Liver (tissue), 9 donors: ENCODE measurements around the gene MFSD2B. TPM values are rescaled to one million over a fixed set of nuclear protein-coding genes. Genes with fewer than 3 reads are reported as not detected.

Source experiments
- DNase-seq: peaks from one replicate; pipeline ENCODE4 v3.0.0-alpha.2; 2017; ENCODE audit warnings: low spot score
- H3K27ac ChIP-seq, 2 donors: one replicate each; pipeline ENCODE4 v1.7.0; 2013; ENCODE audit warnings: inconsistent platforms in 2 of 2, low read length in 2 of 2, control low read depth in 1 of 2, low read depth in 1 of 2, mild to moderate bottlenecking in 1 of 2
- H3K27me3 ChIP-seq, 4 donors: one replicate each; pipeline versions ENCODE4 v1.6.1 to v1.7.0; 2013; ENCODE audit warnings: low read length in 3 of 4, inconsistent platforms in 1 of 4, mild to moderate bottlenecking in 1 of 4, moderate library complexity in 1 of 4; ENCODE audit not compliant: control insufficient read depth in 4 of 4, insufficient read depth in 4 of 4
- H3K36me3 ChIP-seq, 4 donors: one replicate each; pipeline versions ENCODE4 v1.6.1 to v1.7.0; 2013; ENCODE audit warnings: low read length in 3 of 4, mild to moderate bottlenecking in 3 of 4, low read depth in 1 of 4, moderate library complexity in 1 of 4; ENCODE audit not compliant: control insufficient read depth in 4 of 4, insufficient read depth in 3 of 4
- H3K4me1 ChIP-seq, 4 donors: one replicate each; pipeline versions ENCODE4 v1.6.1 to v1.7.0; 2013; ENCODE audit warnings: low read length in 3 of 4, mild to moderate bottlenecking in 3 of 4, moderate library complexity in 1 of 4; ENCODE audit not compliant: control insufficient read depth in 4 of 4, insufficient read depth in 4 of 4
- H3K4me3 ChIP-seq, 3 donors: one replicate each; pipeline versions ENCODE4 v1.6.1 to v1.7.0; 2013; ENCODE audit warnings: low read length in 3 of 3, control low read depth in 1 of 3, low read depth in 1 of 3, mild to moderate bottlenecking in 1 of 3
- H3K9ac ChIP-seq, 2 donors: one replicate each; pipeline ENCODE4 v1.7.0; 2013; ENCODE audit warnings: low read length in 2 of 2, mild to moderate bottlenecking in 2 of 2, moderate library complexity in 2 of 2, control low read depth in 1 of 2, low read depth in 1 of 2
- H3K9me3 ChIP-seq, 4 donors: one replicate each; pipeline versions ENCODE4 v1.6.1 to v1.7.0; 2013; ENCODE audit warnings: low read length in 3 of 4; ENCODE audit not compliant: control insufficient read depth in 4 of 4
- ATF3 ChIP-seq: IDR thresholded peaks from 2 replicates; pipeline ENCODE4 v1.6.1; 2016; ENCODE audit warnings: antibody characterized with exemption
- EGR1 ChIP-seq, 2 donors: IDR thresholded peaks; 2 replicates each; pipeline ENCODE4 v1.6.1; 2016 to 2018; ENCODE audit warnings: antibody characterized with exemption in 2 of 2, low read depth in 2 of 2
- FOXA1 ChIP-seq: IDR thresholded peaks from 2 replicates; pipeline ENCODE4 v1.6.1; 2016; ENCODE audit warnings: antibody characterized with exemption
- FOXA2 ChIP-seq: IDR thresholded peaks from 2 replicates; pipeline ENCODE4 v1.6.1; 2016; ENCODE audit warnings: antibody characterized with exemption
- GABPA ChIP-seq, 2 donors: IDR thresholded peaks in 1 of 2; conservative IDR thresholded peaks in 1 of 2; 2 replicates each; pipeline ENCODE4 v1.6.1; 2016; ENCODE audit warnings: antibody characterized with exemption in 2 of 2, mild to moderate bottlenecking in 1 of 2, moderate library complexity in 1 of 2
- HNF4A ChIP-seq, 2 donors: conservative IDR thresholded peaks; 2 replicates each; pipeline ENCODE4 v1.6.1; 2016; ENCODE audit warnings: antibody characterized with exemption in 2 of 2, mild to moderate bottlenecking in 2 of 2
- RAD21 ChIP-seq, 2 donors: IDR thresholded peaks; 2 replicates each; pipeline ENCODE4 v1.6.1; 2016; ENCODE audit warnings: antibody characterized with exemption in 2 of 2, mild to moderate bottlenecking in 2 of 2
- REST ChIP-seq: IDR thresholded peaks from 2 replicates; pipeline ENCODE4 v1.6.1; 2016; ENCODE audit warnings: antibody characterized with exemption, mild to moderate bottlenecking
- RXRA ChIP-seq, 2 donors: IDR thresholded peaks; 2 replicates each; pipeline ENCODE4 v1.6.1; 2017 to 2018; ENCODE audit warnings: antibody characterized with exemption in 2 of 2, mild to moderate bottlenecking in 1 of 2
- SP1 ChIP-seq: IDR thresholded peaks from 2 replicates; pipeline ENCODE4 v1.6.1; 2018; ENCODE audit warnings: antibody characterized with exemption, mild to moderate bottlenecking
- TAF1 ChIP-seq: conservative IDR thresholded peaks from 2 replicates; pipeline ENCODE4 v1.6.1; 2016; ENCODE audit warnings: antibody characterized with exemption, mild to moderate bottlenecking
- WGBS: extraction: QIAGEN DNeasy Blood & Tissue Kit; methylation state at CpG from one replicate; pipeline ENCODE4 v1.1.7; 2013; 5-methylcytosine and 5-hydroxymethylcytosine counted together
- polyA plus RNA-seq, 2 donors: library from polyadenylated mRNA; stranded (reverse) in 1 of 2; unstranded in 1 of 2; fragments of 200-250 nt in 1 of 2; fragments of >200 nt in 1 of 2; fragmentation: Nextera tagmentation in 1 of 2; extraction: Ambion mirVana in 1 of 2; gene quantifications; one replicate each; pipeline versions ENCODE4 v1.2.1 to v1.2.3, GENCODE V29; 2013 to 2015
- total RNA-seq, 2 donors: library from RNA; depleted of rRNA; stranded (reverse); fragments of >200 nt; gene quantifications; one replicate each; pipeline ENCODE4 v1.2.3, GENCODE V29; 2014
- TF ChIP-seq, protein P1 (sequence below): IDR thresholded peaks from 2 replicates; pipeline ENCODE4 v1.6.1; 2016; ENCODE audit warnings: antibody characterized with exemption
- TF ChIP-seq, protein P2 (sequence below): IDR thresholded peaks from 2 replicates; pipeline ENCODE4 v1.6.1; 2016; ENCODE audit warnings: antibody characterized with exemption
- TF ChIP-seq, protein P3 (sequence below): fragments of 150-350 bp; IDR thresholded peaks from 2 replicates; pipeline ENCODE4 v1.5.1; 2017; ENCODE audit warnings: improper control_type of control experiment, low read depth, low read length; ENCODE audit not compliant: missing input control
- donor health status: healthy.
- donor health status: healthy.
- donor health status: healthy.
- donor health status: healthy.
- donor health status: healthy.

Gene MFSD2B
- total and polyA plus RNA-seq, 4 donors, result 0.02 to 26.1 (median 0.22) TPM

DNA sequence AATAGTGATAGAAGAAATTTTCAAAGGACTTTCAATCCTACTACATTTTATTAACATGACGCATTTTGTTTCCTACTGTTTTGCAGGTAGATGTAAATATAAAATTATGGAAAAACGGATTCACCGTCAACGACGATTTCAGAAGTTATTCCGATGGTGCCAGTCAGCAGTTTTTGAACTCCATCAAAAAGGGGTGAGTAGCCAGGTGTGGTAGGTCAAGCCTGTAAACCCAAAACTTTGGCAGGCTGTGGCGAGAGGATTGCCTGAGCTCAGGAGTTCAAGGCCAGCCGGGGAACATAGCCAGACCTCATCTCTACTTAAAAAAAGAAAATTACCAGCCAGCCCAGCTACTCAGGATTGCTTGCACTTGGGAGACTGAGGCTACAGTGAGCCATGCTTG is 33.0 kb upstream of the MFSD2B start:
- Histone ChIP-seq H3K27me3 (no peaks in the 10 kb centered on the region), H3K4me3 (no peak overlapping the region), H3K4me1 (no peaks in the 10 kb centered on the region), H3K27ac (no peak overlapping the region), H3K36me3 (peaks cover 0 to 3% (median 2%) of the 10 kb centered on the region in 4 donors), H3K9me3 (no peaks in the 10 kb centered on the region), H3K9ac (no peak overlapping the region)
- no peak for DNase-seq
- WGBS, result 87% methylated on average over 8 of the region's 8 CpGs
- TF ChIP-seq, protein P1, sequence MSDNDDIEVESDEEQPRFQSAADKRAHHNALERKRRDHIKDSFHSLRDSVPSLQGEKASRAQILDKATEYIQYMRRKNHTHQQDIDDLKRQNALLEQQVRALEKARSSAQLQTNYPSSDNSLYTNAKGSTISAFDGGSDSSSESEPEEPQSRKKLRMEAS, result no peak
- TF ChIP-seq SP1, result no peak
- no peak for TF ChIP-seq ATF3
- TF ChIP-seq GABPA (IDR thresholded peaks at IDR 0.05 in 1 of 2, conservative IDR thresholded peaks at IDR 0.05 in 1 of 2), result no peak
- TF ChIP-seq, protein P2, sequence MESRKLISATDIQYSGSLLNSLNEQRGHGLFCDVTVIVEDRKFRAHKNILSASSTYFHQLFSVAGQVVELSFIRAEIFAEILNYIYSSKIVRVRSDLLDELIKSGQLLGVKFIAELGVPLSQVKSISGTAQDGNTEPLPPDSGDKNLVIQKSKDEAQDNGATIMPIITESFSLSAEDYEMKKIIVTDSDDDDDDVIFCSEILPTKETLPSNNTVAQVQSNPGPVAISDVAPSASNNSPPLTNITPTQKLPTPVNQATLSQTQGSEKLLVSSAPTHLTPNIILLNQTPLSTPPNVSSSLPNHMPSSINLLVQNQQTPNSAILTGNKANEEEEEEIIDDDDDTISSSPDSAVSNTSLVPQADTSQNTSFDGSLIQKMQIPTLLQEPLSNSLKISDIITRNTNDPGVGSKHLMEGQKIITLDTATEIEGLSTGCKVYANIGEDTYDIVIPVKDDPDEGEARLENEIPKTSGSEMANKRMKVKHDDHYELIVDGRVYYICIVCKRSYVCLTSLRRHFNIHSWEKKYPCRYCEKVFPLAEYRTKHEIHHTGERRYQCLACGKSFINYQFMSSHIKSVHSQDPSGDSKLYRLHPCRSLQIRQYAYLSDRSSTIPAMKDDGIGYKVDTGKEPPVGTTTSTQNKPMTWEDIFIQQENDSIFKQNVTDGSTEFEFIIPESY, result no peak
- no peak for TF ChIP-seq TAF1
- no peak for TF ChIP-seq REST

GRCh38 chr2:23988371-23988770 is 21.5 kb upstream of the MFSD2B start:
- no peak for DNase-seq
- Histone ChIP-seq H3K27me3 (no peaks in the 10 kb centered on the region), H3K4me1 (no peaks in the 10 kb centered on the region), H3K9ac (no peak overlapping the region), H3K27ac (no peak overlapping the region), H3K36me3 (no peaks in the 10 kb centered on the region), H3K9me3 (no peaks in the 10 kb centered on the region), H3K4me3 (no peak overlapping the region)
- WGBS, result 64% methylated on average over 2 of the region's 2 CpGs
- TF ChIP-seq ATF3 (no peak), RAD21 (IDR thresholded peaks at IDR 0.05) (peak; percentile 70 to 77), GABPA (IDR thresholded peaks at IDR 0.05 in 1 of 2, conservative IDR thresholded peaks at IDR 0.05 in 1 of 2) (no peak), FOXA2 (no peak), FOXA1 (no peak), RXRA (IDR thresholded peaks at IDR 0.05) (no peak), SP1 (no peak), HNF4A (conservative IDR thresholded peaks at IDR 0.05) (no peak), EGR1 (IDR thresholded peaks at IDR 0.05; ENCODE audit: low read depth in 2 of 2) (no peak)
- TF ChIP-seq, protein P3, sequence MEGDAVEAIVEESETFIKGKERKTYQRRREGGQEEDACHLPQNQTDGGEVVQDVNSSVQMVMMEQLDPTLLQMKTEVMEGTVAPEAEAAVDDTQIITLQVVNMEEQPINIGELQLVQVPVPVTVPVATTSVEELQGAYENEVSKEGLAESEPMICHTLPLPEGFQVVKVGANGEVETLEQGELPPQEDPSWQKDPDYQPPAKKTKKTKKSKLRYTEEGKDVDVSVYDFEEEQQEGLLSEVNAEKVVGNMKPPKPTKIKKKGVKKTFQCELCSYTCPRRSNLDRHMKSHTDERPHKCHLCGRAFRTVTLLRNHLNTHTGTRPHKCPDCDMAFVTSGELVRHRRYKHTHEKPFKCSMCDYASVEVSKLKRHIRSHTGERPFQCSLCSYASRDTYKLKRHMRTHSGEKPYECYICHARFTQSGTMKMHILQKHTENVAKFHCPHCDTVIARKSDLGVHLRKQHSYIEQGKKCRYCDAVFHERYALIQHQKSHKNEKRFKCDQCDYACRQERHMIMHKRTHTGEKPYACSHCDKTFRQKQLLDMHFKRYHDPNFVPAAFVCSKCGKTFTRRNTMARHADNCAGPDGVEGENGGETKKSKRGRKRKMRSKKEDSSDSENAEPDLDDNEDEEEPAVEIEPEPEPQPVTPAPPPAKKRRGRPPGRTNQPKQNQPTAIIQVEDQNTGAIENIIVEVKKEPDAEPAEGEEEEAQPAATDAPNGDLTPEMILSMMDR, result peak; percentile 48
- TF ChIP-seq, protein P2, result no peak
